HG03045 (cell line): ENCODE data around the gene FNDC1.
"Not testable (repeated sequence)": the region's sequence is repeated elsewhere in the genome, so short reads cannot be mapped to it uniquely, and the experiment has no call there.

ENCODE experiments used
- ATAC-seq: cut with Tn5 transposase; IDR thresholded peaks from one replicate; pipeline ENCODE4 v1.9.1; 2021; ENCODE audit warnings: mild to moderate bottlenecking, moderate library complexity; ENCODE audit not compliant: unreplicated experiment

Gene FNDC1

DNA sequence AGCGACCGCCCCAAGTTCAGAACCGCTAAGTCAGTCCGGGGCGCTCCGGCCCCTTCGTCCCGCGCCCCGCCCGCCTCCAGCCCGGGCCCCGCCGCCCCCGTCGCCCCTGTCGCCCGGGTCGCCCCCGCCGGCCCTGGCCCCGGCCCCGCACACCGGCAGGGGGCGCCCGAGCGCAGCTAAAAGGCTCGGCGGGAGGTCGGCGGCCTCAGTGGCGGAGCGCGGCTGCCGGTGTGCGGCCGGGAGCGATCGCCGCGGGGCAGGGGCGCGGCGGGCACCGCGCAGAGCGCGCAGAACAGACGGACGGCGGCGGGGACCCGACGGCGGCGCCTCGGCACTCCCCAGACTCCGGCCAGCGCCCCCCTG lies at the start of gene FNDC1:
TSS of gene FNDC1 (plus strand) at position 208 of the 363 bp plus-strand sequence. CDS start 197 bp downstream, outside the sequence.
- ATAC-seq = no peak

DNA sequence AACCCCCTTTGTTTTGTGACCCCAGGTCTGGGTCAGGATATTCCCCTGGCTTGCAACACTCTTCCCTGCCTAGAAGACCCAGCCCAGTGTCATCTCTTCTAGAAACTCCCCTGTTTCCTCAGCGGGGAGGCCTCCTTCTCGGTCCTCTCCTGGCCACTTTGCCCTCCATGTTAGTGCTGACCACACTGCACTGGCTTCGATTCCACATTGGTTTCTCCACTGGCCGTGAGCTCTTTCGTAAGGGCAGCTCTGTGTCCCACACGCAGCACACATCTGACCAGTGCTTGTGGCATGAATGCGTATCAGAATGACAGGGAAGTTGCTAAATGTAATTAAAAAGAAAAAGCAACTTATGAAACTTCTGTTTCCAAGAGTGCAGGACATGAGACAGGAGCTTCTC lies 49.4 kb upstream of the FNDC1 start:
- ATAC-seq = no peak

DNA sequence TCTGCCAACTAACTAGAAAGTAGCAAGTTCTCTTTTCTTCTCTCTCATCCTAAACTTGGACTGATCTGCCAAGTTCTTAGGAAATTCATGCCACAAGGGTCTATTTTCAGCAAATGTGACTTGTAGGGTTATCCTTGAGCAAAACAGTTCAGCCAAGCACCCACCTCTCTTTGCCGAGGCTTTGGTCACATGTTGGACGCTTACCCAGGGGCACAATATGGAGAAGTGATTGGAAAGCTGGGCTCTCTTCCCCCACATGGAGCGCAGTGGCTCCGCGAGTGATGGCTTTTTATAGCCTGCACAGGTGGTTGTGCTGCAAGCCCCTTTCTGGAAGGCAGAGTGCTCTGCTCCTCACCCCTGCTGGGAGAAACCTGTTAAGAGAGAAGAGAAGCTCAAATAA lies 47.7 kb upstream of the FNDC1 start:
- ATAC-seq = no peak

DNA sequence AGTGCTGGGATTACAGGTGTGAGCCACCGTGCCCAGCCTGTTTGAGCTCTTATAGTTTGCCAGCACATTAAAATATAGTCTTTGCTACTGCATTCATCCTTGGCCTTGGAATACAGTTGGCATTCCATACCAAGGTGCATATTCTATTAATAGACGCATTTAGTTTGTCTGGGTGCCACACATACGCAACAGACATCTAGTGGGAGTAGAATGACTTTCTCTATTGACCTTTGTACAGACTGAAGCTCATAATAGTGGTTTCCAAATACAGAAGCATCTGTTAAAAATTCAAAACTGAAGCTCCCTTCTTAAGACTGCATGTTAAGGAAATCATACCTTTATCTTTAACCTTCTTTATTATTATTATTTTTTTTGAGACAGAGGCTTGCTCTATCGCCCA lies 46.7 kb upstream of the FNDC1 start:
- ATAC-seq = no peak

DNA sequence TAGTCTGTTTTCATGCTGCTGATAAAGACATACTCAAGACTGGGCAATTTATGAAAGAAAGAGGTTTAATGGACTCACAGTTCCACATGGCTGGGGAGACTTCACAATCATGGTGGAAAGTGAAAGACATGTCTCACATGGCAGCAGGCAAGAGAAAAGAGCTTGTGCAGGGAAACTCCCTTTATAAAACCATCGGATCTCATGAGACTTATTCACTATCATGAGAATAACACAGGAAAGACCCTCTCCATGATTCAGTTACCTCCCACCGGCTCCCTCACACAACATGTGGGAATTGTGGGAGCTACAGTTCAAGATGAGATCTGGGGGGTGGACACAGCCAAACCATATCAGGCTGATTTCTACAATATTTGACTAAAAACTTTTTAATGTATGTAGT lies 45.4 kb upstream of the FNDC1 start:
- ATAC-seq = not testable (repeated sequence)

DNA sequence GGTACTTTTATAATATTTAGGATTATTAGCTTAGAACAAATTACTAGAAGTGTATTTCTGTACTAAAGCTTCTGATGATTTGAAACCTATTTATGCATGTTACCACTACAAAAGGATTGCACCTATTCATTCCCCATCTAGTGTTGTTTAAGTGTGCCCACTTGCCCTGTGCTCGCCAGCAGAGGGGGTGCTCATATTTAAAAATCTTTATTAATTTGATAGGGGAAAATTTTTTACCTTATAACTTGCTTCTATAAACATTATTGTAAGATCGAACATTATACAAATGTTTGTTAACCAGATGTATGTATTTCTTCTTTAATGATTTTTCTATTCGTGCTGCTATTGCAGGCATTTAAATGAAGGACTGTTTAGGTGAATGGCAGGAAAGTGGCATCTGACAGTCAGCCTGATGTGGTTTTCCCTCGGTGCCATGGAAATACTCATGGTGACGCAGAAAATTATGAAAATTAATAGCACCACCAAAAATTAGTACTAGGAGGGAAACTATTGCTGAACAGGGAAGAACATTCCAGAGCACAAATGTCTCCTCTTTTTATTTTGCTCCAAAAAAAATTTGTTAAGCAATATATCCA lies 44.1 kb upstream of the FNDC1 start:
- no peak for ATAC-seq

DNA sequence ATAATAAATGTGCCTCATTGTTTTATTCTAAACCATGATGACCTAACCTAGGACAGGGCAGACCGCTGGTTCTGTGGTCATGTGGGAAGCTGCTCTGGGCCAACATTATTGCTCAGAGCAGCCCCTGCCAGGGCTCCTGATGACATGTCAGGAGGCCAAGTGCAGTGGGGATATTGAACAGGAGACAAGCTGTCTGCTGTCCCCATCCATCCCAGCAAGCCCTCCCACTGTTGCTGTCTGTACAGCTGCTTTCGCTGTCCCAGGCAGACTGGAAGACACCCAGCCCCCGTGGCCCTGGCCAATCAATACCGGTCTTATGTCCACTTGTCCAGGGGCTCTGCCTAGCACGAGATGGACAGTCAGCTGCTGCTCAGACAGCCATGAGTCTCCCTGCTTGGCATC lies 43.2 kb upstream of the FNDC1 start:
- ATAC-seq = no peak

DNA sequence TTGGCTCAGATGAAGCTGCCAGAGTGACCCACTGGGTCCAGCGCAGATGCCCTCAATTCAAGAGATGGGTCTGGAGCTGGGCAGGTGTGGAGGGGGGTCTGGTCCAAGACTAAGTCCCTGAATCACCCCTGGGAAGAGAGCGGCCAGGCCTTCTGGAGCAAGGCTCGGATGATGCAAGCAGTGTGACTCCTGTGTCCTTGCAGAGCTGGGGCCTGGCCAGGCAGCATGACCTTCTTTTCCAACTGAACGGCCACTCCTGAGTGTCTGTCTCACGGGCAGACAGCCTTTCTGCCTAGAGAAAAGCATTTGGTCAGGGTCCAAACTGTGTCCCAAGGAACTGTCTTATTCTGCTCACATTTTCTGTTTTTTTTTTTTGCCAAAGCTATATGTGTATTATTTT lies 42.6 kb upstream of the FNDC1 start:
- ATAC-seq = no peak

DNA sequence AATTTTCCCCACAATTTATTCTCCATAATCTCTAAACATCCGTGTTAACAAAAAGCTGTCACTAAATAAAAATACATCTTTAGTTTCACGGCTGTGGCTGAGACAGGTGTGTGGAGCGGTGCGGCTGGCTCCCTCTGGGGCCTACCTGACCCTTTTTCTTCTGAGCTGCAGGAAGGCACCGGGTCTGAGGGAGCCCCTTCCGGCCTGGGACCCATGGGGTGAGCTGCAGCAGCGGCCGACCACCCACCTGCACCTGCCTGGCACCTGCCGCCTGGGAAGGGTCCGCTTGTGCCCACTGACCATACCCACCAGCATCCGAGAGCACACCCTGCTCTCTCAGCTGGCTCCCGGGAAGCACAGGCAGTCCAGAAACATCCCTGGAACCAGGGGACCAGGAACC lies 41.5 kb upstream of the FNDC1 start:
- no peak for ATAC-seq

DNA sequence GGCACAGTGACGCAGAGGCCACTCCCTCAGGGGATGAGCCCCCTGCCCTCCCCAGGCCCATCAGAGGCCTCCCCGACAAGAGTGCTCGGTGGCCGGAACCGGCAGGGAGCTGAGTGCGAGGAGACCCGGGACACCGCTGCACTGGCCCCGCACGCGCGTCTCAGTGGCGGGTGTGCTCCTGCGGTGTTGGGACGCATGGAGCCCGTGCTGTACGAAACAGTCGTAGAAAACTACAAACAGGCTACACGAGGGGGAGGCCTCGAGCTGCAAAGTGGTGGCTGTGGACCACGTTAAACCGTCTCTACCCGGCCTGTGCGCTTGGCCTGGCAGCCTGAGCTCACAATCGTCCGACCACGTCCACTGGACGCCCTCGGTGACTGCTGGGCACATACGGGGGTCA lies 40.2 kb upstream of the FNDC1 start:
- no peak for ATAC-seq

DNA sequence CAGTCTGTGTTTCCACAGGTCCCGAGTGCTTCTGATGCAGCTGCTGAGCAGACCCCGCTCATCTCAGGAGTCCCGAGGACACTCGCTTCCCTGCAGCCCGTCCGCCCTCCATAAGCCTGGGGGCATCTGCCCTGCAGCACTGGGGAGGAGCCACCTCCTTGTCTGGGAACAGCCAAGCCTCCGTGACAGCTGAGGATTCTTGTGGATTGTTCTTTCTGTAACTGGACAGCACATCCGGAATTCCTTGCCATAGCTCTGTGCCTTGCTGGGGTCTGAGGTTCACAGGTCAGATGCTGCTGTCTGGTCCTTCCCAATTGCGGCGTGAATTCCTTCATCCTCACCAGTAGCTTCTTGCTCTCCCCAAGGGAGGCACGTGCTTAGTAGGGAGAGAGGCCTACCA lies 38.4 kb upstream of the FNDC1 start:
- ATAC-seq = no peak

DNA sequence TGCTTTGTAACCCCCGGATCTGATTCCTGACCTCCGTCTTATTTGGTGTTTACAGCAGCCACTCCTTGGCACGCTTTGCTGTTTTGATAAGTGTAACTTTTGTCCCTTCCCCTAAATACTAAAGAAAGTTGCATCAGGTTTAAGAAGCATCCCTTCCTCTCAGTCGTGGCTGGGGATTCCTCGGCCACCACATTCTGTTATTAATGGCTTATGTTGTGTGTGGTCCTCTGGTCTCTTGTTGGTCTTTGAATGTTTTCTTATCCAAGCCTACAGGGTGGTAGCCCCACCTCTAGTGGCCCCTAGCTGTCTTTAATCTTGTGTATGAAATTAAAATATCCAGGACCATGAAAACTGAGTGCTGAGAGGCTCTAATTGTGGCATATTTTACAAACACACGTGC lies 37.5 kb upstream of the FNDC1 start:
- ATAC-seq = no peak

DNA sequence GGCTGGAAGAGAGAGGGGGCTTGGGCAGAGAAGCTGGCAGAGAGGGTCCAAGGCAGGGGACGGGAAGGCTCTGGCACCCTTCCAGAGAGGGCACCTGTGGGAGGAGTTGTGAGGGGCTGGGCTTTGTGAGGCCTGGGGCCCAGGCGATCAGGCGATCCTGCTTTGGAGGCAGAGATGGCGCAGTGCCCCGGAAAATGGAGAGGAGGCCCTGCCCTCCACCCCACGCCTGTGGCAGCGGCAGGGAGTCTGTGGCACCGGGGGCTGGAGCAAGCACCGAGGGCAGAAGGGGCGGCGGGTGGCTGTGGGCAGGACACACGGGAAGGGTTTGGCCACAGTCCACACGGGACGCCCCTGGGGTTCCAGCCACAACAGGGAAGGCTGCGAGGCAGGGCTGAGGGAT lies 36.5 kb upstream of the FNDC1 start:
- ATAC-seq = no peak

DNA sequence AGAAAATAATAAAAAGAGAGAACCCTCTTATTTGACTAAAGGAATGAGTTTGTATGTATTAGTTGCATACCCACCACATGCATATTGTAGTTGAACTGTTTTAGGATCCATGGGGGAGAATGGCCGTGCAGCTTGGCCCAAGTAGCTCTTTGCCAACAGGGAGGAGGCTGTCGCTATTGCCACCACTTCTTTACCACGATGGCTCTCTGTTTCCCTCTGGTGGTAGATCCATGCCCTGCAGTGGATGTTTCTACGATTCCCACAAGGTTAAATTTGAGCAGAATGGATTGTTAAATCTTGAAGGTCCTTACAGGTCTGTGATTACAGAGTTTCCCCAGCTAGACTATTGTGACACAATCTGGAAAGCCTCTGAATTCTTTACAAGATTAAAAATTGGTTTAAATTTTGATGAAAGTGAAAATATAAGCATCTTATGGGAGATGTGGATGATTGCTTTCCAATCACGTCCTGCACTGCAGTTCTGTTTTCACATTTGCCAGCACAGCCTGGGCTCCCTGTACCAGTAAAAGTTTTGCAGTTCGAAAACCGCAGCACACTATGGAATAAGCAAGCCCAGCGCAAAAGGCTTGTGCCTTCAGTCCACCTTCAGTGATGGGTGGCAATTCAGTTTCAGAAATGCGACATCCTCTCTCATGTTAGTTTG lies 34.4 kb upstream of the FNDC1 start:
- peak; percentile 67 for ATAC-seq

DNA sequence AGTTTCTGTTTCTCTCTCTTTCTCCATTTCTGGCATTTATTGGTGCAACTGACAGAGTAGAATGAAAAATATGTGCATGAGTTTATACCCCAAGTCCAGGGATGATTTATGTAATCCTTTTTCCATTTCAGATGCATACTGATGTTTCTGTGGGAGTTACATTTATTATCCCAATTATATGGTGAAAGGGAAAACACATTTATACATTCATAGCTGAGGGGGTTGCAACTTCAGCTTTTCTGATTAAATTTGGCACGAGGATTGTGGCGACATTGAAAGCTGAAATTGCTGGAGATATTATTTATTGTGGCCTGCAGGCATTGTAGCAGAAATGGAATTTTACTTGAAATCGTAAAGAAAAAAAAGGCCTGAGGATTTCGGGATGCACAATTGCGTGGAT lies 31.5 kb upstream of the FNDC1 start:
- ATAC-seq = no peak

DNA sequence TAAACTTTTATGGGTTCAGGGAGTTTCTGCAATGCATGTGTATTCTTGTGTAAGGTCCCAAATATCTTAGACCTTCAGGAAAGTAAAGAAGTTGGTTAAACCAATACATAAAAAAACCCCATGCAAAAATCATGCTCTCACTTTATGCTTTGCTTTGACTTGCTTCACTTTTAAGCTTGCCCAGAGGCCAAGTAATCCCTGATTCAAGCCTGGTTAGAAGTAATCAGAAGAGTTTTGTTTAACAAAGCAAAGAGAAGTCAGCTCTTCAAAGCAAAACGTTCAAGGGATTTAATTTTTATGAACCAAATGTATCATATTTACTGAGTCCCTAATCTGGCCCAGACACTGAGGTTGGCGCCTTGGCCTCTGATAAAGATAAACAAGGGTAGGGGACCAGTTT lies 26.7 kb upstream of the FNDC1 start:
- no peak for ATAC-seq

DNA sequence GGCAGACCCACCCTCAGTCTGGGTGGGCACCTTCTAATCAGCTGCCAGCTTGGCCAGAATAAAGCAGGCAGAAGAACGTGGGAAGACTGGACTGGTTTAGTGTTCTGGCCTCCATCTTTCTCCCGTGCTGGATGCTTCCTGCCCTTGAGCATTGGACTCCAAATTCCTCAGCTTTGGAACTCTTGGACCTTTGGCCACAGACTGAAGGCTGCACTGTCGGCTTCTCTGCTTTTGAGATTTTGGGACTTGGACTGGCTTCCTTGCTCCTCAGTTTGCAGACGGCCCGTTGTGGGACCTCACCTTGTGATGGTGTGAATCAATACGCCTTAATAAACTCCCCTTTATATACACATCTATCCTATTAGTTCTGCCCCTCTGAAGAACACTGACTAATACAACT lies 20.6 kb upstream of the FNDC1 start:
- no peak for ATAC-seq

DNA sequence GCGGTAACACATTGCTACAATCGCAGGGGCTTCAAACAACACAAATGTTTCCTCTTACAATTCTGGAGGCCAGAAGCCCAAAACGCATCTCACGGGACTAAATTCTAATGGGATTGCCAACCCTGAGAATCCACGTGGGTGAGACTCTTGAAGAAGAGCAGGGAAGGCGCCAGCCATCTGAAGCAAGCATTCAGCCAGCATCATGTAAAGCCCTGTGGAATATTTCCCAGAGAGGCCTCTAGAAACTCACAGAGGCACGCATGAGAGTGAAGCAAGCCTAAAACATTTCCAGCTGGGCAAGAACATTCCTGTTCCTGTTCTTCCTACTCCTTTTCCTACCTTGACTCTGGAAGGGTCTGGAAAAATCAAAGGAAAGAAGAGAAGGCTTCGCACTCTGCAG lies 19.6 kb upstream of the FNDC1 start:
- ATAC-seq = no peak

DNA sequence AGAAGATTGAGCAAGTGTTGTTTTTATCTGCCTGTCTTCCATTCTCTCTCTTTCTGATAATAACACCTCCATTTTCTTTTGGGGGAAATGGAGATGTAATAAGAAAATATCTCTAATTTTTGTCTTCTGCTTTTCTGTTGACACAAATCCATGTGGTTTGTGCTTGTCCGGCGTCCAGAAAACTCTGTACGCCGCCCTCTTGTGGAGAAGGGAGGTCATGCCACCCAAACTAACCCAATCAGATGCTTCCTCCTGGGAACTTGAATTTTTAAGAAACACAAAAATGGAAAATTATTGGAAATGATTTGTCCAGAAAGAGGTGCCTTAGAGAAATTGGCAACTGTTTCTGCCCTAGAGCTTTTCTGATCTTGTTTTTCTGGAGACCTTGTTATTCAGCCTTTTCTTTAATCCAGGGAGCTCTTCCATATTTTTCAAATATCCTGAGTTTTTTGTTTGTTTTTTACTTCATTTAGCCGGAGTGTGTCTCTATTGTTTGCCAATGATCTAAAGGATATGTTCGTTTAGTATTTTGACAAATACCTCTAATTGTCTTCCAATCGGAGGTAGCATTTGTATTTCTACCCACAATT lies 17.8 kb upstream of the FNDC1 start:
- no peak for ATAC-seq

DNA sequence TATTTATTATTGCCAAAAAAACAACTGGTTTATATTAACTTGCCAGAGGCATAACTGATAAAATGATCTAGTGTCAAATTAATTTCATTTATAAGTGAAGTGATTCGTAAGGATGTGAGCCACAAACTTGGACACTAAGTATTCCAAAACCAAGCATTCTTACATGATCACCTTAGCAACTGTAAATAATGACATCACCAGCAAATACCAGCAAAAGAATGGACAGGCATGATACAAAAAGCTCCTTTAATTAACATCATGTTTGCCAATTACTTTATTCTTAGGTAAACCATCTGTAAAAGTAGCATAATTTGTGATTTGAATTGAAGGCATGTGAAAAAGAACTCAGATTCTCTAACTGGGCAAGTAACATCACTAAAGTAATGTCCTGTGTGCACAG lies 17.2 kb upstream of the FNDC1 start:
- ATAC-seq = no peak

DNA sequence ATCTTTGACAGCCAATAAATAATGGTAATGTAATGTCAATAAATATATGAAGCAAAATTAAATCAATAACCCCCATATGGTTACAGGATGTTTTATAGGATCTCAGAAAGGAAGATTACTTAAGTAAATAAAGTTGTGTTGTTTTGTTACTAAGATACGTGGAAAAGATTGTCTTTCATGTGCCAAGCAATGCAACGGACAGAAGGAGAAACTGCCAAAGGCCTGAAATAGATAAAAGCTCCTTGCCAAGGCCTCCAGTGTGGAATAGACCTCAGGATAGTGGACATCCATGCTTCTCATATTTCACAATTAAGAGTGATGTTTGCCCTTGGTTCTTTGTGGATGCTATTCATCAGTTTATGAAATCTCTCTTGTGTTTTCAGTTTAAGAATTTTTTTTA lies 16.4 kb upstream of the FNDC1 start:
- ATAC-seq = no peak

DNA sequence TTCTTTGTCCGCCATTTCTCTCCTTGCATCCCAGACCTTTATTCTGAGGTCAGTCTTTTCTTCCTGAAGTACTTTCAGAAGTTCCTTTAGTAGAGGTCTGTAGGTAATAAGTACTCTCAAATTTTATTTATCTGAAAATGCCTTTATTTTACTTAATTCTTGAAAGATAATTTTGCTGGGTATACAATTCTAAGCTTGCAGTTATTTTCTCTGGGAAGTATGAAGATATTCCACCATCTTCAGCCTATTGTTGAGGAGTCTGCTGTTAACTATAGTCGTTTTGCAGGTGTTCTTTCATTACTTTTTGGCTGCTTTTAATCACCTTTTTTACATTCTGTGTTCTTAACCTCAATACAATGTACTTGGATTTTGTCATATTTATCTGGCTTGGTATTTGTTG lies 13.5 kb upstream of the FNDC1 start:
- ATAC-seq = no peak

DNA sequence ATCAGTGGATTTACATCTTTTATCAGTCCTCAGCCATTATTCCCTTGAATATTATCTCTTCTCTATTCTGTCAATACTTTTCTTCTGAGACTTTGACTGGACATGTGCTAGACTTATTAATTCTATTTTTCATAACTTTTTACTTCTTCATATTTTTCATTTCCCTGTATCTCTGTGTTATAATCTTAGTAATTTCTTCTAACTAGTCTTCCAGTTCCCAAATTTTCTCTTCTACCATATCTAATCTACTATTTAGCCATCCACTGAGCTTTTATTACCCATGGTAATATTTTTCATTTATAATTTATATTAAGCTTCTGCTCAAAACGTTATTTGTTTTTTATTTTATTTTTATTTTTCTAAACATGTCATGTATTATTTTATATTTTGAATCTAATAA lies 13.1 kb upstream of the FNDC1 start:
- no peak for ATAC-seq
